ENCODE data around the gene TAS2R38. TPM values are rescaled to one million over a fixed set of nuclear protein-coding genes. Genes with fewer than 3 reads are reported as not detected.

The TAS2R38 gene
- total and polyA plus RNA-seq, 2 experiments from 2014 or later = 0.24 TPM; not detected in 1

GRCh38 chr7:141949911-141950310, 23.7 kb downstream of the TAS2R38 start (continued):
- TF ChIP-seq, protein P1, sequence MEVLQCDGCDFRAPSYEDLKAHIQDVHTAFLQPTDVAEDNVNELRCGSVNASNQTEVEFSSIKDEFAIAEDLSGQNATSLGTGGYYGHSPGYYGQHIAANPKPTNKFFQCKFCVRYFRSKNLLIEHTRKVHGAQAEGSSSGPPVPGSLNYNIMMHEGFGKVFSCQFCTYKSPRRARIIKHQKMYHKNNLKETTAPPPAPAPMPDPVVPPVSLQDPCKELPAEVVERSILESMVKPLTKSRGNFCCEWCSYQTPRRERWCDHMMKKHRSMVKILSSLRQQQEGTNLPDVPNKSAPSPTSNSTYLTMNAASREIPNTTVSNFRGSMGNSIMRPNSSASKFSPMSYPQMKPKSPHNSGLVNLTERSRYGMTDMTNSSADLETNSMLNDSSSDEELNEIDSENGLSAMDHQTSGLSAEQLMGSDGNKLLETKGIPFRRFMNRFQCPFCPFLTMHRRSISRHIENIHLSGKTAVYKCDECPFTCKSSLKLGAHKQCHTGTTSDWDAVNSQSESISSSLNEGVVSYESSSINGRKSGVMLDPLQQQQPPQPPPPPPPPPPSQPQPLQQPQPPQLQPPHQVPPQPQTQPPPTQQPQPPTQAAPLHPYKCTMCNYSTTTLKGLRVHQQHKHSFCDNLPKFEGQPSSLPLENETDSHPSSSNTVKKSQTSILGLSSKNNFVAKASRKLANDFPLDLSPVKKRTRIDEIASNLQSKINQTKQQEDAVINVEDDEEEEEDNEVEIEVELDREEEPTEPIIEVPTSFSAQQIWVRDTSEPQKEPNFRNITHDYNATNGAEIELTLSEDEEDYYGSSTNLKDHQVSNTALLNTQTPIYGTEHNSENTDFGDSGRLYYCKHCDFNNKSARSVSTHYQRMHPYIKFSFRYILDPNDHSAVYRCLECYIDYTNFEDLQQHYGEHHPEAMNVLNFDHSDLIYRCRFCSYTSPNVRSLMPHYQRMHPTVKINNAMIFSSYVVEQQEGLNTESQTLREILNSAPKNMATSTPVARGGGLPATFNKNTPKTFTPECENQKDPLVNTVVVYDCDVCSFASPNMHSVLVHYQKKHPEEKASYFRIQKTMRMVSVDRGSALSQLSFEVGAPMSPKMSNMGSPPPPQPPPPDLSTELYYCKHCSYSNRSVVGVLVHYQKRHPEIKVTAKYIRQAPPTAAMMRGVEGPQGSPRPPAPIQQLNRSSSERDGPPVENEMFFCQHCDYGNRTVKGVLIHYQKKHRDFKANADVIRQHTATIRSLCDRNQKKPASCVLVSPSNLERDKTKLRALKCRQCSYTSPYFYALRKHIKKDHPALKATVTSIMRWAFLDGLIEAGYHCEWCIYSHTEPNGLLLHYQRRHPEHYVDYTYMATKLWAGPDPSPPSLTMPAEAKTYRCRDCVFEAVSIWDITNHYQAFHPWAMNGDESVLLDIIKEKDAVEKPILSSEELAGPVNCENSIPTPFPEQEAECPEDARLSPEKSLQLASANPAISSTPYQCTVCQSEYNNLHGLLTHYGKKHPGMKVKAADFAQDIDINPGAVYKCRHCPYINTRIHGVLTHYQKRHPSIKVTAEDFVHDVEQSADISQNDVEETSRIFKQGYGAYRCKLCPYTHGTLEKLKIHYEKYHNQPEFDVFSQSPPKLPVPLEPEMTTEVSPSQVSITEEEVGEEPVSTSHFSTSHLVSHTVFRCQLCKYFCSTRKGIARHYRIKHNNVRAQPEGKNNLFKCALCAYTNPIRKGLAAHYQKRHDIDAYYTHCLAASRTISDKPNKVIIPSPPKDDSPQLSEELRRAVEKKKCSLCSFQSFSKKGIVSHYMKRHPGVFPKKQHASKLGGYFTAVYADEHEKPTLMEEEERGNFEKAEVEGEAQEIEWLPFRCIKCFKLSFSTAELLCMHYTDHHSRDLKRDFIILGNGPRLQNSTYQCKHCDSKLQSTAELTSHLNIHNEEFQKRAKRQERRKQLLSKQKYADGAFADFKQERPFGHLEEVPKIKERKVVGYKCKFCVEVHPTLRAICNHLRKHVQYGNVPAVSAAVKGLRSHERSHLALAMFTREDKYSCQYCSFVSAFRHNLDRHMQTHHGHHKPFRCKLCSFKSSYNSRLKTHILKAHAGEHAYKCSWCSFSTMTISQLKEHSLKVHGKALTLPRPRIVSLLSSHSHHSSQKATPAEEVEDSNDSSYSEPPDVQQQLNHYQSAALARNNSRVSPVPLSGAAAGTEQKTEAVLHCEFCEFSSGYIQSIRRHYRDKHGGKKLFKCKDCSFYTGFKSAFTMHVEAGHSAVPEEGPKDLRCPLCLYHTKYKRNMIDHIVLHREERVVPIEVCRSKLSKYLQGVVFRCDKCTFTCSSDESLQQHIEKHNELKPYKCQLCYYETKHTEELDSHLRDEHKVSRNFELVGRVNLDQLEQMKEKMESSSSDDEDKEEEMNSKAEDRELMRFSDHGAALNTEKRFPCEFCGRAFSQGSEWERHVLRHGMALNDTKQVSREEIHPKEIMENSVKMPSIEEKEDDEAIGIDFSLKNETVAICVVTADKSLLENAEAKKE (CRISPR knock-in tag; IDR thresholded peaks at IDR 0.05) = no peak
- TF ChIP-seq, protein P2, sequence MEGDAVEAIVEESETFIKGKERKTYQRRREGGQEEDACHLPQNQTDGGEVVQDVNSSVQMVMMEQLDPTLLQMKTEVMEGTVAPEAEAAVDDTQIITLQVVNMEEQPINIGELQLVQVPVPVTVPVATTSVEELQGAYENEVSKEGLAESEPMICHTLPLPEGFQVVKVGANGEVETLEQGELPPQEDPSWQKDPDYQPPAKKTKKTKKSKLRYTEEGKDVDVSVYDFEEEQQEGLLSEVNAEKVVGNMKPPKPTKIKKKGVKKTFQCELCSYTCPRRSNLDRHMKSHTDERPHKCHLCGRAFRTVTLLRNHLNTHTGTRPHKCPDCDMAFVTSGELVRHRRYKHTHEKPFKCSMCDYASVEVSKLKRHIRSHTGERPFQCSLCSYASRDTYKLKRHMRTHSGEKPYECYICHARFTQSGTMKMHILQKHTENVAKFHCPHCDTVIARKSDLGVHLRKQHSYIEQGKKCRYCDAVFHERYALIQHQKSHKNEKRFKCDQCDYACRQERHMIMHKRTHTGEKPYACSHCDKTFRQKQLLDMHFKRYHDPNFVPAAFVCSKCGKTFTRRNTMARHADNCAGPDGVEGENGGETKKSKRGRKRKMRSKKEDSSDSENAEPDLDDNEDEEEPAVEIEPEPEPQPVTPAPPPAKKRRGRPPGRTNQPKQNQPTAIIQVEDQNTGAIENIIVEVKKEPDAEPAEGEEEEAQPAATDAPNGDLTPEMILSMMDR (conservative IDR thresholded peaks at IDR 0.05; ENCODE audit: low read depth in 2 of 2) = no peak
- TF ChIP-seq CREB1 (CRISPR knock-in tag; IDR thresholded peaks at IDR 0.05; ENCODE audit: low read depth) (no peak), ETS1 (IDR thresholded peaks at IDR 0.05) (no peak), REST (IDR thresholded peaks at IDR 0.05; ENCODE audit: unreplicated experiment) (no peak), EZH2phosphoT487 (IDR thresholded peaks at IDR 0.05; ENCODE audit: unreplicated experiment) (no peak), JUNB (IDR thresholded peaks at IDR 0.05; ENCODE audit: unreplicated experiment) (no peak), STAT1 (IDR thresholded peaks at IDR 0.05; ENCODE audit: unreplicated experiment) (no peak), ZNF331 (CRISPR knock-in tag; IDR thresholded peaks at IDR 0.05; ENCODE audit: low read depth) (no peak), POLR2AphosphoS5 (IDR thresholded peaks at IDR 0.05; ENCODE audit: low read depth) (no peak), EZH2 (IDR thresholded peaks at IDR 0.05; ENCODE audit: low read depth, unreplicated experiment) (no peak)
